Activated CD8-positive, alpha-beta memory T cell treated with anti-CD3 and anti-CD28 coated beads for 24 hours (primary cell): ENCODE data around the gene APP.
"Not testable (repeated sequence)": the region's sequence is repeated elsewhere in the genome, so short reads cannot be mapped to it uniquely, and the experiment has no call there.

Experiments used
- DNase-seq: peaks from one replicate; pipeline ENCODE4 v3.0.0-alpha.2; 2020

Gene APP

GRCh38 chr21:26057477-26058170 is 112.9 kb downstream of the APP start:
- DNase-seq, result no peak

- DNase-seq, result no peak
These were observed 114.7 kb downstream of the APP start for GRCh38 chr21:26055841-26056264.

- no peak for DNase-seq
These were observed 115.6 kb downstream of the APP start for GRCh38 chr21:26055010-26055409.

- DNase-seq, result no peak
These were observed 118.5 kb downstream of the APP start for GRCh38 chr21:26052057-26052456.

GRCh38 chr21:26050857-26051256 is 119.7 kb downstream of the APP start:
- no peak for DNase-seq

- no peak for DNase-seq
These were observed 120.8 kb downstream of the APP start for GRCh38 chr21:26049803-26050202.

GRCh38 chr21:26047279-26047967 is 123.1 kb downstream of the APP start:
- DNase-seq, result no peak

GRCh38 chr21:26043891-26044290 is 126.7 kb downstream of the APP start:
- DNase-seq, result no peak

- DNase-seq, result no peak
These were observed 128.2 kb downstream of the APP start for GRCh38 chr21:26042181-26042876.

GRCh38 chr21:26041431-26042180 is 129.0 kb downstream of the APP start:
- no peak for DNase-seq

- DNase-seq, result no peak
These were observed 133.7 kb downstream of the APP start for GRCh38 chr21:26036916-26037315.

- DNase-seq, result no peak
These were observed 138.3 kb downstream of the APP start for GRCh38 chr21:26032263-26032662.

GRCh38 chr21:26028183-26028582 is 142.4 kb downstream of the APP start:
- DNase-seq, result no peak

- DNase-seq, result no peak
These were observed 142.9 kb downstream of the APP start for GRCh38 chr21:26027696-26028095.

- DNase-seq, result no peak
These were observed 144.7 kb downstream of the APP start for GRCh38 chr21:26025536-26026512.

- DNase-seq, result not testable (repeated sequence)
These were observed 147.2 kb downstream of the APP start for GRCh38 chr21:26023406-26023805.

- not testable (repeated sequence) for DNase-seq
These were observed 147.8 kb downstream of the APP start for GRCh38 chr21:26022598-26023337.

- DNase-seq, result no peak
These were observed 150.1 kb downstream of the APP start for GRCh38 chr21:26020510-26020909.

- DNase-seq, result no peak
These were observed 150.5 kb downstream of the APP start for GRCh38 chr21:26020081-26020480.

- no peak for DNase-seq
These were observed 151.3 kb downstream of the APP start for GRCh38 chr21:26019236-26019635.

GRCh38 chr21:26013970-26014369 is 156.6 kb downstream of the APP start:
- no peak for DNase-seq
